Ishikawa (cell line): Measurements from ENCODE around the gene FOXN3.

Experiments
- CEBPB ChIP-seq: IDR thresholded peaks from 2 replicates; pipeline ENCODE4 v1.6.1; 2012
- CREB1 ChIP-seq: IDR thresholded peaks from 2 replicates; pipeline ENCODE4 v1.6.1; 2012; ENCODE audit warnings: low read depth
- EGR1 ChIP-seq: IDR thresholded peaks from 2 replicates; pipeline ENCODE4 v1.6.1; 2012
- EP300 ChIP-seq: IDR thresholded peaks from 2 replicates; pipeline ENCODE4 v1.6.1; 2012; ENCODE audit warnings: borderline replicate concordance
- FOXM1 ChIP-seq: IDR thresholded peaks from 2 replicates; pipeline ENCODE4 v1.6.1; 2012; ENCODE audit warnings: low read depth, borderline replicate concordance
- MAX ChIP-seq: IDR thresholded peaks from 2 replicates; pipeline ENCODE4 v1.6.1; 2012
- NFIC ChIP-seq: IDR thresholded peaks from 2 replicates; pipeline ENCODE4 v1.6.1; 2012
- RAD21 ChIP-seq: IDR thresholded peaks from 2 replicates; pipeline ENCODE4 v1.6.1; 2012; ENCODE audit warnings: low read depth
- REST ChIP-seq: IDR thresholded peaks from 2 replicates; pipeline ENCODE4 v1.6.1; 2012; ENCODE audit warnings: low read depth, mild to moderate bottlenecking
- TAF1 ChIP-seq: IDR thresholded peaks from 2 replicates; pipeline ENCODE4 v1.6.1; 2012; ENCODE audit warnings: low read depth, mild to moderate bottlenecking
- TCF12 ChIP-seq: IDR thresholded peaks from 2 replicates; pipeline ENCODE4 v1.6.1; 2012; ENCODE audit warnings: low read depth
- TEAD4 ChIP-seq: IDR thresholded peaks from 2 replicates; pipeline ENCODE4 v1.6.1; 2012
- YY1 ChIP-seq: IDR thresholded peaks from 2 replicates; pipeline ENCODE4 v1.6.1; 2012; ENCODE audit warnings: low read depth
- ZBTB7A ChIP-seq: IDR thresholded peaks from 2 replicates; pipeline ENCODE4 v1.6.1; 2012; ENCODE audit warnings: low read depth
- TF ChIP-seq, protein P1 (sequence below): IDR thresholded peaks from 2 replicates; pipeline ENCODE4 v1.6.1; 2012

Gene FOXN3

DNA sequence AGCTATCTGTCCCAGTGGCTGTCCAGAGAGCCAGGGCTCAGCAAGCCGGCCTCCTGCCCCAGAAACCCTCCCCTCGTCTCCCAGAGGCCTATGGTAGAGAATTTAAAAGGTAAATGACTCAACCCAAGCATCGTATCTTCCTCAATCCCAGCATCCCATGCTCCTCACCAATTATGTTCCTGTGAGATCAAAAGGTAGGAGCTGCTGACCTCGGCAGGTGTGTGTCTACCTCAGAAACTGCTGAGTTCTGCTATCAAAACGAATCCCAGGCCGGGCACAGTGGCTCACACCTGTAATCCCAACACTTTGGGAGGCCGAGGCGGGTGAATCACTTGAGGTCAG, 49.3 kb downstream of the FOXN3 start:
- TF ChIP-seq CREB1, result no peak
- TF ChIP-seq MAX, result no peak
- no peak for TF ChIP-seq CEBPB
- TF ChIP-seq TAF1, result no peak
- TF ChIP-seq FOXM1, result no peak
- TF ChIP-seq REST, result no peak
- no peak for TF ChIP-seq ZBTB7A
- no peak for TF ChIP-seq RAD21
- TF ChIP-seq EP300, result no peak
- TF ChIP-seq YY1, result no peak
- no peak for TF ChIP-seq TCF12

DNA sequence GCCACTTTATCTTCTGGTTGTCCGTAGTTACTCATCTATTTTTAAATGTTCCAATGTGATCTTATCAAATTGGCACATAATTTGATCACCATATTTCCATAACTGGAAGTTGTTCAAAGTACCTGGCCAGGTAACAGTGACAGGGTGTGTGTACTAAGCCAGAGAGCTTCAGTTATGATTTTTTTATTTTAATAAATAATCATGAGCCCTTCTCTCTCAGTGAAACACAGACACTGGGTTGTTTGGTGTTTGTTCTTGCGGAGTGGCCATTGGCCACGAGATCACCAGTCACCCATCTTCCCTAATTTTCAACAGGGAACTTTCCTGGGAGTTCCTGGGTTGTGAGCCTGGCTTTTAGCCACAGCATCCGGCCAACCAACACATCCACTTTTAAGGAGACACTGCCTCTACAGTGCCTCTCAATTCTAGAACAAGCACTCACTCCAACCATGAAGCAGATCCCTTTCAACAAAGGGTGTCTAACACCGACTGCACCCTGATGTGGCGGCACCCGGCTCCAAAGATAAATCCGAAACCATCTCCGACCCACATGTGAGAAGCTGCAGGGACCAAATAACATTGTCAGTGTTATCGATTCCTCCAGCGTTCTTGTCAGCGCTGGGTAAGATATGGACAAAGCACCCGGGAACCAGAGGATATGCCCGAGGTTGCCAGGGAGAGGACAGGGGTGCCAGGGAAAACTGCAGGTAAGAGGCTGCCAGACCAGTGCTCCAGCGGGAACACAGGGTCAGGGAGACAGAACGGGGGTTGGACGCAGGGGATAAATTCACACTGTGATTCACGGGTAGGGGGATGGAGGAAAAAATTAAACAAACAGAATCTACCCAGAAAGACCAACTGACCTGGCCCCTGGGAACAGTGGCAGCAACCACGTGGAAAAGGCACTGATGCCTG, 49.9 kb downstream of the FOXN3 start:
- TF ChIP-seq CREB1 (no peak), NFIC (no peak), YY1 (no peak), MAX (no peak), TEAD4 (no peak), TAF1 (no peak), ZBTB7A (no peak), EGR1 (no peak), REST (no peak), RAD21 (no peak), CEBPB (no peak), EP300 (no peak), FOXM1 (no peak), TCF12 (no peak)
- TF ChIP-seq, protein P1, sequence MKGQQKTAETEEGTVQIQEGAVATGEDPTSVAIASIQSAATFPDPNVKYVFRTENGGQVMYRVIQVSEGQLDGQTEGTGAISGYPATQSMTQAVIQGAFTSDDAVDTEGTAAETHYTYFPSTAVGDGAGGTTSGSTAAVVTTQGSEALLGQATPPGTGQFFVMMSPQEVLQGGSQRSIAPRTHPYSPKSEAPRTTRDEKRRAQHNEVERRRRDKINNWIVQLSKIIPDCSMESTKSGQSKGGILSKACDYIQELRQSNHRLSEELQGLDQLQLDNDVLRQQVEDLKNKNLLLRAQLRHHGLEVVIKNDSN, result no peak

- TF ChIP-seq TCF12 (no peak), CREB1 (no peak), CEBPB (no peak), ZBTB7A (no peak), EP300 (no peak), YY1 (no peak), NFIC (no peak)
Measured at GRCh38 chr14:89365061-89365801, 51.8 kb downstream of the FOXN3 start.

- TF ChIP-seq EP300 (no peak), CREB1 (no peak), TCF12 (no peak), ZBTB7A (no peak), RAD21 (no peak), FOXM1 (no peak), TEAD4 (no peak), YY1 (no peak), REST (no peak), CEBPB (no peak)
- TF ChIP-seq, protein P1, result no peak
Measured at GRCh38 chr14:89364316-89364715, 52.7 kb downstream of the FOXN3 start.
